Common myeloid progenitor, CD34-positive (primary cell): ENCODE data around the gene ATF6.

ENCODE experiments used
- CTCF ChIA-PET: fragments of 350-600 bp; sonication (Branson Sonifier 250); formaldehyde crosslinking; loops from one replicate; lab custom pipeline; 2021; ENCODE audit warnings: antibody characterized with exemption; lab: Charles Lee
- POLR2A ChIA-PET: fragments of 350-600 bp; sonication (Branson Sonifier 250); formaldehyde crosslinking; loops from one replicate; lab custom pipeline; 2021; ENCODE audit warnings: antibody characterized with exemption; lab: Charles Lee
- DNase-seq, 3 donors: peaks; one replicate each; pipeline versions ENCODE4 v3.0.0 to v3.0.0-alpha.2; 2013
- H3K27ac ChIP-seq, 2 experiments: 1 replicate in 1 of 2; 2 replicates in 1 of 2; pipeline ENCODE4 v1.7.0; 2013; ENCODE audit warnings: inconsistent platforms in 2 of 2, low read length in 2 of 2, mild to moderate bottlenecking in 2 of 2, low read depth in 1 of 2, moderate library complexity in 1 of 2; ENCODE audit not compliant: severe bottlenecking in 2 of 2, insufficient read depth in 1 of 2, poor library complexity in 1 of 2
- H3K27me3 ChIP-seq, 5 experiments: replicated peaks in 2 of 5; 1 replicate in 3 of 5; 2 replicates in 2 of 5; pipeline versions ENCODE4 v1.6.1 to v1.7.0; 2013; ENCODE audit warnings: low read length in 4 of 5, mild to moderate bottlenecking in 2 of 5, moderate library complexity in 2 of 5, inconsistent platforms in 1 of 5; ENCODE audit not compliant: insufficient read depth in 5 of 5, control insufficient read depth in 4 of 5
- H3K36me3 ChIP-seq, 4 experiments: 1 replicate in 2 of 4; 2 replicates in 2 of 4; pipeline versions ENCODE4 v1.6.1 to v1.7.0; 2013; ENCODE audit warnings: low read length in 3 of 4, control low read depth in 1 of 4, mild to moderate bottlenecking in 1 of 4; ENCODE audit not compliant: control insufficient read depth in 4 of 4, insufficient read depth in 4 of 4
- H3K4me1 ChIP-seq, 4 experiments: 1 replicate in 3 of 4; 2 replicates in 1 of 4; pipeline versions ENCODE4 v1.6.1 to v1.7.1; 2013; ENCODE audit warnings: low read length in 3 of 4, mild to moderate bottlenecking in 3 of 4, control low read depth in 1 of 4, inconsistent platforms in 1 of 4, moderate library complexity in 1 of 4; ENCODE audit not compliant: control insufficient read depth in 4 of 4, insufficient read depth in 4 of 4; ENCODE audit errors: control extremely low read depth in 1 of 4
- H3K4me3 ChIP-seq, 7 experiments: 1 replicate in 4 of 7; 2 replicates in 3 of 7; pipeline versions ENCODE4 v1.5.1 to v1.7.0; 2013; ENCODE audit warnings: mild to moderate bottlenecking in 7 of 7, low read length in 6 of 7, moderate library complexity in 6 of 7, inconsistent platforms in 2 of 7, low read depth in 2 of 7, control low read depth in 1 of 7; ENCODE audit not compliant: insufficient read depth in 4 of 7, control insufficient read depth in 1 of 7; ENCODE audit errors: extremely low read depth in 1 of 7
- H3K9me3 ChIP-seq, 5 experiments: 1 replicate in 4 of 5; 2 replicates in 1 of 5; pipeline versions ENCODE4 v1.6.1 to v1.7.1; 2013; ENCODE audit warnings: low read length in 4 of 5, mild to moderate bottlenecking in 2 of 5, inconsistent platforms in 1 of 5, low read depth in 1 of 5, moderate library complexity in 1 of 5; ENCODE audit not compliant: control insufficient read depth in 4 of 5, insufficient read depth in 2 of 5; ENCODE audit errors: control extremely low read depth in 1 of 5
- WGBS: methylation state at CpG from one replicate; pipeline ENCODE4 v1.1.5; 2013; ENCODE audit not compliant: insufficient coverage; 5-methylcytosine and 5-hydroxymethylcytosine counted together

ATF6 gene

GRCh38 chr1:161727256-161727924 is 38.7 kb upstream of the ATF6 start:
- peaks cover 0 to 39% (median 11%) of the 10 kb centered on the region in 5 experiments for H3K27me3 ChIP-seq

GRCh38 chr1:161728376-161729226 is 37.5 kb upstream of the ATF6 start:
- no peak overlapping the region for H3K4me3 ChIP-seq
- peaks cover 4 to 47% (median 23%) of the 10 kb centered on the region in 4 experiments for H3K4me1 ChIP-seq
- peaks cover 0 to 30% (median 11%) of the 10 kb centered on the region in 5 experiments for H3K27me3 ChIP-seq
- no peak overlapping the region for H3K27ac ChIP-seq
- no peak for DNase-seq
- ChIA-PET POLR2A (no interaction called here), CTCF (interaction anchor here (6.2 kb wide), 1 partner anchor 12 kb away, joined by 74 read pairs; no protein-coding TSS in a partner anchor)
- no peaks in the 10 kb centered on the region for H3K36me3 ChIP-seq
- WGBS = 91% methylated on average over 6 of the region's 7 CpGs
- no peaks in the 10 kb centered on the region for H3K9me3 ChIP-seq

More at GRCh38 chr1:161727256-161727924, 38.7 kb upstream of the ATF6 start:
- ChIA-PET POLR2A (no interaction called here), CTCF (interaction anchor here (1.0 to 6.2 kb wide), 2 partner anchors 10 to 13 kb away, joined by 3 to 74 read pairs; no protein-coding TSS in a partner anchor)
- Histone ChIP-seq H3K9me3 (no peaks in the 10 kb centered on the region), H3K27ac (peak overlapping the region in 1 of 2 experiments; percentile 77), H3K4me1 (peaks cover 4 to 48% (median 23%) of the 10 kb centered on the region in 4 experiments), H3K36me3 (no peaks in the 10 kb centered on the region), H3K4me3 (peak overlapping the region; percentile 22 to 89 (median 73))
- 0% methylated on average over 31 of the region's 38 CpGs for WGBS
- DNase-seq = peak; percentile 52 to 92 (median 90)

- H3K36me3 ChIP-seq = no peaks in the 10 kb centered on the region
- H3K27ac ChIP-seq = no peak overlapping the region
- H3K27me3 ChIP-seq = peaks cover 0 to 18% (median 5%) of the 10 kb centered on the region in 5 experiments
- peaks cover 4 to 47% (median 23%) of the 10 kb centered on the region in 4 experiments for H3K4me1 ChIP-seq
- H3K9me3 ChIP-seq = no peaks in the 10 kb centered on the region
- DNase-seq = peak in 1 of 3 donors; percentile 10
- H3K4me3 ChIP-seq = no peak overlapping the region
- WGBS = 90% methylated on average over 5 of the region's 6 CpGs
- ChIA-PET POLR2A (no interaction called here), CTCF (interaction anchor here (6.2 kb wide), 1 partner anchor 10 kb away, joined by 74 read pairs; no protein-coding TSS in a partner anchor)
Observed at GRCh38 chr1:161730050-161730564, 36.0 kb upstream of the ATF6 start.

- Histone ChIP-seq H3K36me3 (no peaks in the 10 kb centered on the region), H3K4me1 (peaks cover 2 to 36% (median 14%) of the 10 kb centered on the region in 4 experiments), H3K9me3 (no peaks in the 10 kb centered on the region), H3K27me3 (peaks cover 0 to 15% (median 5%) of the 10 kb centered on the region in 5 experiments), H3K27ac (no peak overlapping the region), H3K4me3 (no peak overlapping the region)
- ChIA-PET POLR2A (no interaction called here), CTCF (interaction anchor here (3.6 to 6.2 kb wide), 2 partner anchors 9 kb away, joined by 14 to 74 read pairs; no protein-coding TSS in a partner anchor)
- 100% methylated on average over 3 of the region's 6 CpGs for WGBS
- DNase-seq = no peak
Observed at GRCh38 chr1:161731241-161731640, 34.9 kb upstream of the ATF6 start.

- POLR2A ChIA-PET = no interaction called here
- H3K27ac ChIP-seq = no peak overlapping the region
Observed at GRCh38 chr1:161731981-161732718, 34.0 kb upstream of the ATF6 start.

GRCh38 chr1:161733526-161733925 is 32.6 kb upstream of the ATF6 start:
- H3K27ac ChIP-seq = no peak overlapping the region
- H3K4me1 ChIP-seq = peaks cover 0 to 16% (median 0%) of the 10 kb centered on the region in 4 experiments
- no peak overlapping the region for H3K4me3 ChIP-seq
- POLR2A ChIA-PET = interaction anchor here (0.7 kb wide), 1 partner anchor 36 kb away, joined by 3 read pairs; no protein-coding TSS in a partner anchor
- CTCF ChIA-PET = interaction anchor here (1.3 to 3.6 kb wide), 2 partner anchors 11 to 27 kb away, joined by 3 to 14 read pairs; partner anchors contain the start of gene FCRLA
- no peak for DNase-seq
- peaks cover 0 to 15% (median 5%) of the 10 kb centered on the region in 5 experiments for H3K27me3 ChIP-seq
- H3K9me3 ChIP-seq = no peaks in the 10 kb centered on the region
- H3K36me3 ChIP-seq = no peaks in the 10 kb centered on the region
- WGBS = 0% methylated on average over 1 of the region's 1 CpG

More at GRCh38 chr1:161731981-161732718, 34.0 kb upstream of the ATF6 start:
- CTCF ChIA-PET = interaction anchor here (0.9 to 3.6 kb wide), 6 partner anchors 9 to 249 kb away, joined by 3 to 14 read pairs (median 3); partner anchors contain the start of gene FCRLA
- Histone ChIP-seq H3K27me3 (peaks cover 0 to 15% (median 5%) of the 10 kb centered on the region in 5 experiments), H3K36me3 (no peaks in the 10 kb centered on the region), H3K4me3 (no peak overlapping the region), H3K9me3 (no peaks in the 10 kb centered on the region), H3K4me1 (peaks cover 2 to 29% (median 7%) of the 10 kb centered on the region in 4 experiments)
- DNase-seq = no peak
- WGBS = 93% methylated on average over 2 of the region's 5 CpGs
